HUES48 (cell line): ENCODE measurements around the gene COL4A6.

Source experiments
- H3K27ac ChIP-seq: one replicate; pipeline ENCODE4 v1.7.0; 2013; ENCODE audit warnings: low read depth, low read length, inconsistent platforms
- H3K27me3 ChIP-seq: 2 replicates; pipeline ENCODE4 v1.6.1; 2013; ENCODE audit warnings: mild to moderate bottlenecking, low read length; ENCODE audit not compliant: control insufficient read depth, insufficient read depth
- H3K36me3 ChIP-seq: 2 replicates; pipeline ENCODE4 v1.6.1; 2013; ENCODE audit warnings: low read length; ENCODE audit not compliant: control insufficient read depth, insufficient read depth
- H3K4me1 ChIP-seq: 2 replicates; pipeline ENCODE4 v1.6.1; 2013; ENCODE audit warnings: mild to moderate bottlenecking, low read length; ENCODE audit not compliant: control insufficient read depth, insufficient read depth
- H3K4me3 ChIP-seq: 2 replicates; pipeline ENCODE4 v1.5.1; 2013; ENCODE audit warnings: mild to moderate bottlenecking, low read depth, low read length
- H3K9ac ChIP-seq: 2 replicates; pipeline ENCODE4 v1.6.1; 2013; ENCODE audit warnings: mild to moderate bottlenecking, low read depth, low read length, moderate library complexity
- H3K9me3 ChIP-seq: 2 replicates; pipeline ENCODE4 v1.6.1; 2013; ENCODE audit warnings: low read length; ENCODE audit not compliant: control insufficient read depth, insufficient read depth

COL4A6 gene

GRCh38 chrX:108123591-108124366, 314.4 kb downstream of the COL4A6 start:
- Histone ChIP-seq H3K27me3 (peaks cover 4% of the 10 kb centered on the region; the same call in 1 of the 2 replicates), H3K27ac (no peak overlapping the region), H3K36me3 (no peaks in the 10 kb centered on the region), H3K9ac (no peak overlapping the region), H3K4me1 (peaks cover 27% of the 10 kb centered on the region), H3K9me3 (no peaks in the 10 kb centered on the region), H3K4me3 (no peak overlapping the region)

GRCh38 chrX:108122748-108123147, 315.5 kb downstream of the COL4A6 start:
- Histone ChIP-seq H3K4me3 (no peak overlapping the region), H3K36me3 (no peaks in the 10 kb centered on the region), H3K9me3 (no peaks in the 10 kb centered on the region), H3K4me1 (peaks cover 27% of the 10 kb centered on the region), H3K27me3 (peaks cover 3% of the 10 kb centered on the region; the same call in 1 of the 2 replicates), H3K27ac (no peak overlapping the region), H3K9ac (no peak overlapping the region)

- H3K27ac ChIP-seq, result no peak overlapping the region
- no peak overlapping the region for H3K4me3 ChIP-seq
- H3K9me3 ChIP-seq, result no peaks in the 10 kb centered on the region
- H3K4me1 ChIP-seq, result peaks cover 14% of the 10 kb centered on the region
- H3K27me3 ChIP-seq, result peaks cover 5% of the 10 kb centered on the region; the same call in 1 of the 2 replicates
- no peaks in the 10 kb centered on the region for H3K36me3 ChIP-seq
- no peak overlapping the region for H3K9ac ChIP-seq
Measured at GRCh38 chrX:108121291-108121690, 316.9 kb downstream of the COL4A6 start.

- Histone ChIP-seq H3K36me3 (no peaks in the 10 kb centered on the region), H3K27ac (no peak overlapping the region), H3K4me3 (no peak overlapping the region), H3K27me3 (peaks cover 5% of the 10 kb centered on the region; the same call in 1 of the 2 replicates), H3K9ac (no peak overlapping the region), H3K9me3 (no peaks in the 10 kb centered on the region), H3K4me1 (peaks cover 11% of the 10 kb centered on the region)
Measured at GRCh38 chrX:108117988-108118387, 320.2 kb downstream of the COL4A6 start.

- Histone ChIP-seq H3K9me3 (no peaks in the 10 kb centered on the region), H3K9ac (no peak overlapping the region), H3K4me3 (no peak overlapping the region), H3K4me1 (no peaks in the 10 kb centered on the region), H3K27ac (no peak overlapping the region), H3K27me3 (peaks cover 2% of the 10 kb centered on the region; the same call in 1 of the 2 replicates), H3K36me3 (no peaks in the 10 kb centered on the region)
Measured at GRCh38 chrX:108114541-108114940, 323.7 kb downstream of the COL4A6 start.
